SK-N-SH (cell line): ENCODE data around the gene BNIP1. TPM values are rescaled to one million over a fixed set of nuclear protein-coding genes. Genes with fewer than 3 reads are reported as not detected.
"Not testable (repeated sequence)": the region's sequence is repeated elsewhere in the genome, so short reads cannot be mapped to it uniquely, and the experiment has no call there.

Source experiments
- CTCF ChIA-PET: fragments of 300-600, 350-600 bp; formaldehyde crosslinking; extraction: SDS; loops from one replicate; lab custom pipeline; 2021; lab: Yijun Ruan, JAX
- POLR2A ChIA-PET: fragments of 350-600 bp; sonication (Branson Sonifier 250); formaldehyde crosslinking; extraction: SDS; loops from one replicate; lab custom pipeline; 2020; ENCODE audit warnings: antibody characterized with exemption, inconsistent platforms; lab: Yijun Ruan, JAX
- DNase-seq: peaks from one replicate; pipeline ENCODE4 v3.0.0; 2012
- H2AFZ ChIP-seq: fragments of 200-600 bp; sonication (generic); 2 replicates; pipeline ENCODE4 v1.8.1; 2016; ENCODE audit warnings: antibody characterized with exemption, mild to moderate bottlenecking, low read depth
- H3F3A ChIP-seq: fragments of 200-600 bp; sonication (generic); replicated peaks from 2 replicates; pipeline ENCODE3; 2016; ENCODE audit warnings: antibody characterized with exemption, mild to moderate bottlenecking; ENCODE audit not compliant: insufficient read depth
- H3K27ac ChIP-seq, 2 experiments: fragments of 200-500 bp in 1 of 2; fragments of 200-600 bp in 1 of 2; sonication (Bioruptor generic) in 1 of 2; sonication (generic), shearing (Covaris generic) in 1 of 2; 2 replicates each; pipeline versions ENCODE4 v1.5.1 to v1.6.1; 2014 to 2016; ENCODE audit warnings: low read depth in 2 of 2, inconsistent platforms in 1 of 2, low read length in 1 of 2, mild to moderate bottlenecking in 1 of 2, mixed read lengths in 1 of 2
- H3K27me3 ChIP-seq: fragments of 200-600 bp; sonication (generic), shearing (Covaris generic); 2 replicates; pipeline ENCODE4 v1.6.1; 2016; ENCODE audit warnings: mixed run types; ENCODE audit not compliant: insufficient read depth
- H3K36me3 ChIP-seq, 2 experiments: fragments of 200-500 bp in 1 of 2; fragments of 200-600 bp in 1 of 2; sonication (Bioruptor generic) in 1 of 2; sonication (generic) in 1 of 2; replicated peaks in 1 of 2; 2 replicates each; pipeline versions ENCODE3 to v1.5.1; 2014 to 2016; ENCODE audit warnings: low read length in 1 of 2, mild to moderate bottlenecking in 1 of 2; ENCODE audit not compliant: insufficient read depth in 2 of 2, control insufficient read depth in 1 of 2
- H3K4me1 ChIP-seq, 2 experiments: fragments of 200-500 bp in 1 of 2; fragments of 200-600 bp in 1 of 2; sonication (Bioruptor generic) in 1 of 2; sonication (generic), shearing (Covaris generic) in 1 of 2; 2 replicates each; pipeline versions ENCODE4 v1.5.1 to v1.6.1; 2014 to 2016; ENCODE audit warnings: low read depth in 1 of 2, low read length in 1 of 2, mixed run types in 1 of 2; ENCODE audit not compliant: insufficient read depth in 2 of 2, control insufficient read depth in 1 of 2
- H3K4me2 ChIP-seq: fragments of 200-600 bp; sonication (generic), shearing (Covaris generic); 2 replicates; pipeline ENCODE4 v1.6.1; 2017; ENCODE audit warnings: mixed run types
- H3K4me3 ChIP-seq, 2 experiments: fragments of 200-500 bp in 1 of 2; fragments of 200-600 bp in 1 of 2; sonication (Bioruptor generic) in 1 of 2; sonication (generic), shearing (Covaris generic) in 1 of 2; 2 replicates each; pipeline versions ENCODE4 v1.5.1 to v1.8.1; 2014 to 2016; ENCODE audit warnings: low read depth in 2 of 2, inconsistent platforms in 1 of 2, low read length in 1 of 2, mild to moderate bottlenecking in 1 of 2, mixed read lengths in 1 of 2, moderate library complexity in 1 of 2
- H3K79me2 ChIP-seq: fragments of 200-600 bp; sonication (generic); 2 replicates; pipeline ENCODE4 v1.8.1; 2017; ENCODE audit warnings: mild to moderate bottlenecking; ENCODE audit not compliant: insufficient read depth
- H3K9ac ChIP-seq: fragments of 200-600 bp; sonication (generic); 2 replicates; pipeline ENCODE4 v1.6.1; 2017; ENCODE audit warnings: mixed run types
- H3K9me2 ChIP-seq: fragments of 200-600 bp; sonication (generic); 2 replicates; pipeline ENCODE4 v1.6.1; 2017; ENCODE audit warnings: mixed run types
- H3K9me3 ChIP-seq: fragments of 200-600 bp; sonication (generic); 2 replicates; pipeline ENCODE4 v1.6.1; 2017; ENCODE audit warnings: mixed run types, mild to moderate bottlenecking, moderate library complexity
- H4K20me1 ChIP-seq: fragments of 200-600 bp; sonication (generic); 2 replicates; pipeline ENCODE4 v1.6.1; 2017; ENCODE audit warnings: mild to moderate bottlenecking, mixed run types; ENCODE audit not compliant: insufficient read depth
- CHD2 ChIP-seq: fragments of 150-350 bp; IDR thresholded peaks from 2 replicates; pipeline ENCODE4 v1.6.1; 2018; ENCODE audit warnings: low read length; ENCODE audit not compliant: partially characterized antibody
- FOSL2 ChIP-seq: IDR thresholded peaks from 2 replicates; pipeline ENCODE4 v1.4.0; 2012; ENCODE audit warnings: low read depth, mild to moderate bottlenecking, moderate library complexity, borderline replicate concordance
- GABPA ChIP-seq: IDR thresholded peaks from 2 replicates; pipeline ENCODE4 v1.4.0; 2012; ENCODE audit warnings: low read depth, mild to moderate bottlenecking
- GATA2 ChIP-seq: sonication (generic); formaldehyde crosslinking; IDR thresholded peaks from 2 replicates; pipeline ENCODE4 v1.5.0; 2020; ENCODE audit warnings: mild to moderate bottlenecking, missing genetic modification reagents
- IRF3 ChIP-seq: fragments of 150-350 bp; IDR thresholded peaks from 2 replicates; pipeline ENCODE4 v1.6.1; 2016; ENCODE audit warnings: mild to moderate bottlenecking, low read depth, low read length
- JUND ChIP-seq: IDR thresholded peaks from 2 replicates; pipeline ENCODE4 v1.4.0; 2012
- MAX ChIP-seq: IDR thresholded peaks from 2 replicates; pipeline ENCODE4 v1.4.0; 2012; ENCODE audit warnings: low read depth
- MEF2A ChIP-seq: IDR thresholded peaks from 2 replicates; pipeline ENCODE4 v1.4.0; 2012; ENCODE audit warnings: low read depth, borderline replicate concordance
- NFIC ChIP-seq: IDR thresholded peaks from 2 replicates; pipeline ENCODE4 v1.4.0; 2012; ENCODE audit warnings: borderline replicate concordance
- PBX3 ChIP-seq: IDR thresholded peaks from 2 replicates; pipeline ENCODE4; 2012
- POLR2AphosphoS5 ChIP-seq: IDR thresholded peaks from 2 replicates; pipeline ENCODE4 v1.6.1; 2012; ENCODE audit warnings: low read depth, low read length
- RAD21 ChIP-seq: IDR thresholded peaks from 2 replicates; pipeline ENCODE4 v1.6.1; 2012; ENCODE audit warnings: mild to moderate bottlenecking, low read length
- REST ChIP-seq: IDR thresholded peaks from 2 replicates; pipeline ENCODE4 v1.6.1; 2012; ENCODE audit warnings: mild to moderate bottlenecking, low read depth, low read length, moderate library complexity
- RFX5 ChIP-seq: IDR thresholded peaks from 2 replicates; pipeline ENCODE4 v1.6.1; 2012; ENCODE audit warnings: mild to moderate bottlenecking, improper control_type of control experiment, low read length
- RXRA ChIP-seq: IDR thresholded peaks from 2 replicates; pipeline ENCODE4 v1.4.0; 2012; ENCODE audit warnings: low read depth, mild to moderate bottlenecking, borderline replicate concordance
- SMC3 ChIP-seq: IDR thresholded peaks from 2 replicates; pipeline ENCODE4 v1.6.1; 2012; ENCODE audit warnings: low read depth, low read length, improper control_type of control experiment
- TEAD4 ChIP-seq: IDR thresholded peaks from 2 replicates; pipeline ENCODE4 v1.4.0; 2012; ENCODE audit warnings: mild to moderate bottlenecking, borderline replicate concordance; ENCODE audit not compliant: insufficient read depth
- USF1 ChIP-seq: IDR thresholded peaks from 2 replicates; pipeline ENCODE4 v1.4.0; 2012; ENCODE audit warnings: low read depth, borderline replicate concordance
- YY1 ChIP-seq: IDR thresholded peaks from 2 replicates; pipeline ENCODE4 v1.4.0; 2012; ENCODE audit warnings: low read depth, mild to moderate bottlenecking
- ZBTB33 ChIP-seq: IDR thresholded peaks from 2 replicates; pipeline ENCODE4 v1.4.0; 2012; ENCODE audit warnings: low read depth, borderline replicate concordance
- WGBS: methylation state at CpG from one replicate; pipeline ENCODE4 v1.1.6; 2017; ENCODE audit warnings: low lambda C conversion rate; 5-methylcytosine and 5-hydroxymethylcytosine counted together
- polyA plus RNA-seq, 3 experiments: library from polyadenylated mRNA; depleted of rRNA; stranded (reverse); fragments of >200 nt; gene quantifications; 2 replicates each; pipeline ENCODE4 v1.2.3, GENCODE V29; 2012

Gene BNIP1
- polyA plus RNA-seq, 1 of the 3 experiments (the other 2 are of a cell fraction), result 16.7 TPM

GRCh38 chr5:173123416-173123815 lies 20.9 kb upstream of the BNIP1 start:
- no peak for DNase-seq
- Histone ChIP-seq H4K20me1 (no peaks in the 10 kb centered on the region), H3K27me3 (no peaks in the 10 kb centered on the region), H3K4me3 (no peak overlapping the region), H3K9me2 (no peaks in the 10 kb centered on the region), H3F3A (peaks cover 6% of the 10 kb centered on the region), H3K9ac (no peak overlapping the region), H3K4me1 (no peaks in the 10 kb centered on the region), H3K36me3 (peaks cover 6 to 18% of the 10 kb centered on the region in 2 experiments), H2AFZ (no peak overlapping the region), H3K27ac (no peak overlapping the region), H3K4me2 (no peak overlapping the region), H3K9me3 (peaks cover 10% of the 10 kb centered on the region; the same call in 1 of the 2 replicates), H3K79me2 (no peaks in the 10 kb centered on the region)
- POLR2A ChIA-PET, result no interaction called here
- TF ChIP-seq RFX5 (no peak), CHD2 (no peak), GABPA (no peak), GATA2 (CRISPR knock-in tag) (no peak), MEF2A (no peak), TEAD4 (no peak), POLR2AphosphoS5 (no peak), JUND (no peak), REST (no peak), RXRA (no peak), ZBTB33 (no peak), FOSL2 (no peak), YY1 (no peak), PBX3 (no peak), MAX (no peak), NFIC (no peak), USF1 (no peak), SMC3 (no peak), RAD21 (no peak), IRF3 (no peak)
- CTCF ChIA-PET, result interaction anchor here (0.8 kb wide), 1 partner anchor 12 kb away, joined by 3 read pairs; no protein-coding TSS in a partner anchor
- WGBS, result 95% methylated on average over 3 of the region's 3 CpGs

GRCh38 chr5:173132166-173132565 lies 12.2 kb upstream of the BNIP1 start:
- POLR2A ChIA-PET, result interaction anchor here (0.6 kb wide), 1 partner anchor 56 kb away, joined by 4 read pairs; no protein-coding TSS in a partner anchor
- not testable (repeated sequence) for H2AFZ ChIP-seq

More at GRCh38 chr5:173132166-173132565, 12.2 kb upstream of the BNIP1 start:
- H3K36me3 ChIP-seq, result peaks cover 12 to 13% of the 10 kb centered on the region in 2 experiments
- H3K27me3 ChIP-seq, H3K4me3 ChIP-seq, H3F3A ChIP-seq, CTCF ChIA-PET, H3K9me3 ChIP-seq, H3K79me2 ChIP-seq, DNase-seq, H3K9me2 ChIP-seq, H3K4me1 ChIP-seq, H3K9ac ChIP-seq, H4K20me1 ChIP-seq, H3K4me2 ChIP-seq, H3K27ac ChIP-seq: not testable (repeated sequence)
- WGBS, result 97% methylated on average over 6 of the region's 6 CpGs
